Measurements from ENCODE around the gene CP.

The CP gene

DNA sequence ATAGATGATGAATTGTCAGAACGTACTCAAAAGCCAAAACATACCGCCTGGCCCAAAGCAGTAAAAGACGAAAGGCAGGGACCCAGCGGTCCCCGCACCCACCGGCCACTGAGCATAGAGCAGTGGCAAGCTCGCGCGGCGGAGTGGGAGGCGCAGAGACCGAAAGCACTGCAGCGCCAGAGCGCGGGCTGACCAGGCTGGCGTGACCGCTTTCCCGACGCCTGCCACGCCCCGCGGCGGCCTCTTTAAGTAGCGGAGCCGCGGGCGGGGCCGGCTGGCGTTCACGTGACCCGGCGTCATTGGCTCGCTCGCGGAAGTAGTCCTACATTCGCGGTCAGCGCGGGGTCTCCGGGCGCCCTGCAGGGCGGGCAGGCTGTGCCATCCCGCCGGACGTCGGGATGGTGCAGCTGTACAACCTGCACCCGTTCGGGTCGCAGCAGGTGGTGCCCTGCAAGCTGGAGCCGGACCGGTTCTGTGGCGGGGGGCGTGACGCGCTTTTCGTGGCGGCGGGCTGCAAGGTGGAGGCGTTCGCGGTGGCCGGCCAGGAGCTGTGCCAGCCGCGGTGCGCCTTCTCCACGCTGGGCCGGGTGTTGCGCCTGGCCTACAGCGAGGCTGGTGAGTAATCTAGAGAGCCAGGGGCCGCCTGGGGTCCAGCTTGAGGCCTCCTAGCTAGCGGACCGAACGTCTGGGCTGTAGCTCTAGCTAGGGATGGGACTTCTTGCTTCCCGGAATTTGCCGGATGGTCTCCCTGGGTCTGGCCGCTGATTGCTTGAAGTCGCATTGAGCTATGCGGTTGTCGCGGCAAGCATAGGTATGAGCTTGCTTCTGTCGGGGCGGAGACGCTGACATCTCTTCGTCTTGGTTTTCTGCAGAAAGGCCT is 92.1 kb downstream of the CP start, which contains the start of gene HPS3:
HPS3 (plus strand) TSS at position 313 of the 880 bp plus-strand sequence; CDS start at position 399, 86 bp downstream.
- Histone ChIP-seq H2AFZ (ENCODE audit: low read length) (peak within 1 kb of the TSS; percentile 54), H3K9ac (ENCODE audit: low read length) (peak within 1 kb of the TSS; percentile 73), H3K4me3 (ENCODE audit: low read depth, low read length, poor library complexity, severe bottlenecking) (peak within 1 kb of the TSS; percentile 77), H3F3A (ENCODE audit: insufficient read depth, low read length) (no peaks in the 10 kb centered on the region), H3K9me3 (ENCODE audit: low read length) (no peaks in the 10 kb centered on the region), H3K27ac (ENCODE audit: low read depth, low read length, poor library complexity, severe bottlenecking) (peak within 1 kb of the TSS; percentile 62), H3K4me1 (ENCODE audit: insufficient read depth, low read length, severe bottlenecking) (peaks cover 26% of the 10 kb centered on the region), H3K4me2 (ENCODE audit: low read length) (peak within 1 kb of the TSS; percentile 69), H3K27me3 (ENCODE audit: insufficient read depth, low read length) (no peaks in the 10 kb centered on the region), H3K36me3 (ENCODE audit: insufficient read depth, low read length) (0 out of 2 replicates have a peak, but pooled peaks cover 5% of the 10 kb centered on the region), H3K9me2 (ENCODE audit: low read depth, low read length) (no peaks in the 10 kb centered on the region), H4K20me1 (ENCODE audit: insufficient read depth, low read length) (no peaks in the 10 kb centered on the region), H3K79me2 (ENCODE audit: insufficient read depth, low read length) (peaks cover 28% of the 10 kb centered on the region)
- TF ChIP-seq, protein P1, sequence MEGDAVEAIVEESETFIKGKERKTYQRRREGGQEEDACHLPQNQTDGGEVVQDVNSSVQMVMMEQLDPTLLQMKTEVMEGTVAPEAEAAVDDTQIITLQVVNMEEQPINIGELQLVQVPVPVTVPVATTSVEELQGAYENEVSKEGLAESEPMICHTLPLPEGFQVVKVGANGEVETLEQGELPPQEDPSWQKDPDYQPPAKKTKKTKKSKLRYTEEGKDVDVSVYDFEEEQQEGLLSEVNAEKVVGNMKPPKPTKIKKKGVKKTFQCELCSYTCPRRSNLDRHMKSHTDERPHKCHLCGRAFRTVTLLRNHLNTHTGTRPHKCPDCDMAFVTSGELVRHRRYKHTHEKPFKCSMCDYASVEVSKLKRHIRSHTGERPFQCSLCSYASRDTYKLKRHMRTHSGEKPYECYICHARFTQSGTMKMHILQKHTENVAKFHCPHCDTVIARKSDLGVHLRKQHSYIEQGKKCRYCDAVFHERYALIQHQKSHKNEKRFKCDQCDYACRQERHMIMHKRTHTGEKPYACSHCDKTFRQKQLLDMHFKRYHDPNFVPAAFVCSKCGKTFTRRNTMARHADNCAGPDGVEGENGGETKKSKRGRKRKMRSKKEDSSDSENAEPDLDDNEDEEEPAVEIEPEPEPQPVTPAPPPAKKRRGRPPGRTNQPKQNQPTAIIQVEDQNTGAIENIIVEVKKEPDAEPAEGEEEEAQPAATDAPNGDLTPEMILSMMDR (IDR thresholded peaks at IDR 0.05; ENCODE audit: low read length), result no peak
- TF ChIP-seq EZH2 (IDR thresholded peaks at IDR 0.05; ENCODE audit: borderline replicate concordance, low read length), result no peak

DNA sequence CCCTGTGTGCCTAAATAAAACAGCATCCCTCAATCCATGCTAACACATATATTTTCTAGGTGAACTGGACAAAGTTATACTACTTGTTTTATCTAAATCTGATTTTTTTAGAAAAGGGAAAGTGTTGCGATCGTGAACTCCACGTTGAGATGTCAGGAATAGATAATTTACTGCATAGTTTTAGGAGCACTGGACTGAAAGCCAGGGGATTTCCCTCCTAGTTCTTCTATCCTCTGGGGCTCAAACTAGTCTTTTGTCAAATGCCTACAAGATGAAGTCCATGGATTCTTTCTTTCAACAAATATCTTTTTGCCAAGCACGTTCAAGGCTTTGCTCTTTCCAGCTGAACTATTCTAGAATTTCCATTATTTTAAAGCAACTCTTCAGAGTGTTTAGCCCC is 92.8 kb downstream of the CP start:
- no peaks in the 10 kb centered on the region for H3K9me3 ChIP-seq (ENCODE audit: low read length)
- no peaks in the 10 kb centered on the region for H3F3A ChIP-seq (ENCODE audit: insufficient read depth, low read length)
- no peaks in the 10 kb centered on the region for H3K27me3 ChIP-seq (ENCODE audit: insufficient read depth, low read length)
- H3K79me2 ChIP-seq (ENCODE audit: insufficient read depth, low read length), result peaks cover 24% of the 10 kb centered on the region
- H3K27ac ChIP-seq (ENCODE audit: low read depth, low read length, poor library complexity, severe bottlenecking), result no peak overlapping the region
- H2AFZ ChIP-seq (ENCODE audit: low read length), result peak overlapping the region; percentile 54
- no peaks in the 10 kb centered on the region for H3K9me2 ChIP-seq (ENCODE audit: low read depth, low read length)
- H3K4me1 ChIP-seq (ENCODE audit: insufficient read depth, low read length, severe bottlenecking), result peaks cover 26% of the 10 kb centered on the region
- TF ChIP-seq, protein P1 (IDR thresholded peaks at IDR 0.05; ENCODE audit: low read length), result no peak
- no peak for TF ChIP-seq EZH2 (IDR thresholded peaks at IDR 0.05; ENCODE audit: borderline replicate concordance, low read length)
- peak overlapping the region; percentile 73 for H3K9ac ChIP-seq (ENCODE audit: low read length)
- H3K4me3 ChIP-seq (ENCODE audit: low read depth, low read length, poor library complexity, severe bottlenecking), result peak overlapping the region; percentile 77
- H4K20me1 ChIP-seq (ENCODE audit: insufficient read depth, low read length), result no peaks in the 10 kb centered on the region
- H3K4me2 ChIP-seq (ENCODE audit: low read length), result peak overlapping the region; percentile 69
- H3K36me3 ChIP-seq (ENCODE audit: insufficient read depth, low read length), result 0 out of 2 replicates have a peak, but pooled peaks cover 5% of the 10 kb centered on the region

DNA sequence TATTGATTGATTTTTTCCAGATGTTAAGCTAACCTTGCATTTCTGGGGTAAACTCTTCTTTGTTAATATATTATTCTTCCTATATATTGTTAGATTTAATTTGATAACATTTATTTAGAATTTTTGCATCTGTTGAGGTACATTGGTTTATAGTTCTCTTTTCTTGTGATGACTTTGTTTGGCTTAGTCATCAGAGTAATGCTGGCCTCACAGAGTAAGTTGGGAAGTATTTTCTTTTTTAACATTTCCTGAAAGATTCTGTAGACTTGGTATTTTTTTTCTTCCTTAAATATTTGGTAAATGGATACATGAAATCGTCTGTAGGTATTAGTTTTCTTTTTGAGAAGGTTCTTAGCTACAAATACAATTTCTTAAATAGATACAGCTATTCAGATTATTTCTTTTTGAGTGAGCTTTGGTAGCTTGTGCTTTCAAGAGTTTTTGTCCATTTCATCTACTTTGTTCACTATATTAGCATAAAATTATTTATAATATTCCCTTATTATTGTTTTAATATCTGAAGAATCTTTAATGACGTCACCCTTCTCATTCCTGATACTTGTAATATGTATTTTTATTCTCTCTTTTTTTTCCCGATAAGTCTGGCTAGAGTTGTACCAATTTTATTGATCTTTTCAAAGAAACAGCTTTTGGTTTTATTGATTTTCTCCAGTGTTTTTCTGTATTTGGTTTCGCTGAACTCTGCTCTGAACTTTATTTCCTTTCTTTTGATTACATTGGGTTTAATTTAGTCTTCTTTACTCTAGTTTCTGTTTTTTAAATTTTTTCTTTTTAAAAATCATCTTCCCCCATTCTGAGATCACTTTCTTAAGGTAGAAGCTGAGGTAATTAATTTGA is 98.7 kb downstream of the CP start:
- H3K9me3 ChIP-seq (ENCODE audit: low read length), result no peaks in the 10 kb centered on the region
- no peak overlapping the region for H2AFZ ChIP-seq (ENCODE audit: low read length)
- H3K36me3 ChIP-seq (ENCODE audit: insufficient read depth, low read length), result no peaks in the 10 kb centered on the region
- TF ChIP-seq, protein P1 (IDR thresholded peaks at IDR 0.05; ENCODE audit: low read length), result no peak
- TF ChIP-seq EZH2 (IDR thresholded peaks at IDR 0.05; ENCODE audit: borderline replicate concordance, low read length), result no peak
- H4K20me1 ChIP-seq (ENCODE audit: insufficient read depth, low read length), result no peaks in the 10 kb centered on the region
- no peak overlapping the region for H3K4me3 ChIP-seq (ENCODE audit: low read depth, low read length, poor library complexity, severe bottlenecking)
- H3K4me2 ChIP-seq (ENCODE audit: low read length), result no peak overlapping the region
- H3K27ac ChIP-seq (ENCODE audit: low read depth, low read length, poor library complexity, severe bottlenecking), result no peak overlapping the region
- H3K4me1 ChIP-seq (ENCODE audit: insufficient read depth, low read length, severe bottlenecking), result peaks cover 3% of the 10 kb centered on the region
- H3K9me2 ChIP-seq (ENCODE audit: low read depth, low read length), result no peaks in the 10 kb centered on the region
- no peak overlapping the region for H3K9ac ChIP-seq (ENCODE audit: low read length)
- no peaks in the 10 kb centered on the region for H3K27me3 ChIP-seq (ENCODE audit: insufficient read depth, low read length)
- no peaks in the 10 kb centered on the region for H3K79me2 ChIP-seq (ENCODE audit: insufficient read depth, low read length)
- no peaks in the 10 kb centered on the region for H3F3A ChIP-seq (ENCODE audit: insufficient read depth, low read length)

Data from OCI-LY1 (cell line).